ENCODE data around the gene HSPB3.
"Not testable (repeated sequence)": the region's sequence is repeated elsewhere in the genome, so short reads cannot be mapped to it uniquely, and the experiment has no call there.

The HSPB3 gene

GRCh38 chr5:54419573-54420423, 35.7 kb upstream of the HSPB3 start:
- not testable (repeated sequence) for H3K9me3 Mint-ChIP-seq; H3K36me3 Mint-ChIP-seq (ENCODE audit: low read depth); H3K27me3 Mint-ChIP-seq (ENCODE audit: low read depth); H3K27ac Mint-ChIP-seq; H3K4me1 Mint-ChIP-seq; H3K4me3 Mint-ChIP-seq
- TF ChIP-seq, protein P1, sequence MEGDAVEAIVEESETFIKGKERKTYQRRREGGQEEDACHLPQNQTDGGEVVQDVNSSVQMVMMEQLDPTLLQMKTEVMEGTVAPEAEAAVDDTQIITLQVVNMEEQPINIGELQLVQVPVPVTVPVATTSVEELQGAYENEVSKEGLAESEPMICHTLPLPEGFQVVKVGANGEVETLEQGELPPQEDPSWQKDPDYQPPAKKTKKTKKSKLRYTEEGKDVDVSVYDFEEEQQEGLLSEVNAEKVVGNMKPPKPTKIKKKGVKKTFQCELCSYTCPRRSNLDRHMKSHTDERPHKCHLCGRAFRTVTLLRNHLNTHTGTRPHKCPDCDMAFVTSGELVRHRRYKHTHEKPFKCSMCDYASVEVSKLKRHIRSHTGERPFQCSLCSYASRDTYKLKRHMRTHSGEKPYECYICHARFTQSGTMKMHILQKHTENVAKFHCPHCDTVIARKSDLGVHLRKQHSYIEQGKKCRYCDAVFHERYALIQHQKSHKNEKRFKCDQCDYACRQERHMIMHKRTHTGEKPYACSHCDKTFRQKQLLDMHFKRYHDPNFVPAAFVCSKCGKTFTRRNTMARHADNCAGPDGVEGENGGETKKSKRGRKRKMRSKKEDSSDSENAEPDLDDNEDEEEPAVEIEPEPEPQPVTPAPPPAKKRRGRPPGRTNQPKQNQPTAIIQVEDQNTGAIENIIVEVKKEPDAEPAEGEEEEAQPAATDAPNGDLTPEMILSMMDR (IDR thresholded peaks at IDR 0.05; ENCODE audit: unreplicated experiment in 3 of 3) = peak; percentile 75 to 87 (median 82)

DNA sequence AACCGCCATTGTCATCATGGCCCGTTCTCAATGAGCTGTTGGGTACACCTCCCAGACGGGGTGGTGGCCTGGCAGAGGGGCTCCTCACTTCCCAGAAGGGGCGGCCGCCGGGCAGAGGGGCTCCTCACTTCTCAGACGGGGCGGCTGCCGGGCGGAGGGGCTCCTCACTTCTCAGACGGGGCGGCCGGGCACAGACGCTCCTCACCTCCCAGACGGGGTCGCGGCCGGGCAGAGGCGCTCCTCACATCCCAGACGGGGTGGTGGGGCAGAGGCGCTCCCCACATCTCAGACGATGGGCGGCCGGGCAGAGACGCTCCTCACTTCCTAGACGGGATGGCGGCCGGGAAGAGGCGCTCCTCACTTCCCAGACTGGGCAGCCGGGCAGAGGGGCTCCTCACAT, 35.0 kb upstream of the HSPB3 start:
- H3K4me3 Mint-ChIP-seq; H3K27me3 Mint-ChIP-seq (ENCODE audit: low read depth); H3K27ac Mint-ChIP-seq; H3K4me1 Mint-ChIP-seq; H3K9me3 Mint-ChIP-seq; H3K36me3 Mint-ChIP-seq (ENCODE audit: low read depth): not testable (repeated sequence)

DNA sequence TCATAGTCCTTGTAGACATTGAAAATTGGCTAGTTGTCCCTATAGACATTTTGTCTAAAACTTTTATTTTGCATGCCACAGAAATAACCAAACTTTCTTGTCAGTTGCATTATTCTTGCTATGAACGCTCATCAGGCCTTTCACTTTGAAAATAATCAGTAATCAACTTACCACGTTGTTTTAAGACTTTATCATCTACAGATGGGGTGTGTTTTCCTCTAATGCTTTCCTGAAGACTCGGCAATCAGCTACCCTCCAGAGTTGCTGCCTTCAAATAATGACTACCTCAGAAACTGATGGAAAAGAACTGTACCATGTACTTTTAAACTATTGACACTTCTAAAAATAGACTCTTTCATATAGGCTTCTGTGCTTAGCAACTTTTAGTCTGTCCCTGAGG, 33.5 kb upstream of the HSPB3 start:
- Mint-ChIP-seq H3K4me1 (no peaks in the 10 kb centered on the region), H3K9me3 (peaks cover 4% of the 10 kb centered on the region), H3K36me3 (ENCODE audit: low read depth) (no peaks in the 10 kb centered on the region), H3K27ac (no peak overlapping the region), H3K4me3 (no peak overlapping the region), H3K27me3 (ENCODE audit: low read depth) (no peaks in the 10 kb centered on the region)
- TF ChIP-seq, protein P1 (IDR thresholded peaks at IDR 0.05; ENCODE audit: unreplicated experiment in 3 of 3) = no peak

GRCh38 chr5:54425258-54425657, 30.2 kb upstream of the HSPB3 start:
- Mint-ChIP-seq H3K4me1 (no peaks in the 10 kb centered on the region), H3K9me3 (no peaks in the 10 kb centered on the region), H3K36me3 (ENCODE audit: low read depth) (no peaks in the 10 kb centered on the region), H3K27ac (no peak overlapping the region), H3K4me3 (no peak overlapping the region), H3K27me3 (ENCODE audit: low read depth) (no peaks in the 10 kb centered on the region)
- TF ChIP-seq, protein P1 (IDR thresholded peaks at IDR 0.05; ENCODE audit: unreplicated experiment in 3 of 3) = no peak

- no peaks in the 10 kb centered on the region for H3K9me3 Mint-ChIP-seq
- peaks cover 7% of the 10 kb centered on the region for H3K27me3 Mint-ChIP-seq (ENCODE audit: low read depth)
- no peaks in the 10 kb centered on the region for H3K4me1 Mint-ChIP-seq
- no peak overlapping the region for H3K4me3 Mint-ChIP-seq
- no peak overlapping the region for H3K27ac Mint-ChIP-seq
- TF ChIP-seq, protein P1 (IDR thresholded peaks at IDR 0.05; ENCODE audit: unreplicated experiment in 3 of 3) = no peak
- no peaks in the 10 kb centered on the region for H3K36me3 Mint-ChIP-seq (ENCODE audit: low read depth)
Observed at GRCh38 chr5:54426209-54426608, 29.3 kb upstream of the HSPB3 start.

GRCh38 chr5:54434650-54435049, 20.8 kb upstream of the HSPB3 start:
- not testable (repeated sequence) for H3K9me3 Mint-ChIP-seq; H3K4me1 Mint-ChIP-seq; H3K4me3 Mint-ChIP-seq; H3K36me3 Mint-ChIP-seq (ENCODE audit: low read depth); H3K27ac Mint-ChIP-seq
- peaks cover 11% of the 10 kb centered on the region for H3K27me3 Mint-ChIP-seq (ENCODE audit: low read depth)

Measured in nephron (organoid).